HG03457 (cell line): ENCODE data around the gene GDPD5.

Experiments
- ATAC-seq: cut with Tn5 transposase; IDR thresholded peaks from one replicate; pipeline ENCODE4 v1.9.1; 2021; ENCODE audit warnings: moderate number of reproducible peaks; ENCODE audit not compliant: unreplicated experiment

The GDPD5 gene

DNA sequence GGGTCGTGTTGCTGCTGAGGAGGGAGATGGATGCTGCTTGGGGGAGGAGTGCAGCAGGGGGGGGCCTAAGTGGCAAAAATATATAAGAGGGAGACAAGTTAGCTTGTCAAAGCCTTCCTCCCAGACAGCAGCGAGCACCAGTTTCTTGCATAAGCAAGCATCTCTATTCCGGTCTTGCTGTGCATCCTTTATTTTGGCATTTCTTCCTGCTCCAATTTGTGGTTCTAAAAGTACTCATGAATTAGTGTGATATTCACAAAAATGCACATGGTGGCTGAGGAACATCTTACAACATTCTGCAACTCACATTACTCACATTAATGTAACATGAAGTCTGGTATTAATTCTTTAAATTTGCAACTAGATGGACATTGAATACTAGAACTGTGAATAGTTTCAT lies 32.1 kb downstream of the GDPD5 start:
- no peak for ATAC-seq

- peak; percentile 57 for ATAC-seq
These were observed 33.4 kb downstream of the GDPD5 start for GRCh38 chr11:75492181-75492820.

GRCh38 chr11:75491465-75491864 lies 34.3 kb downstream of the GDPD5 start:
- no peak for ATAC-seq

DNA sequence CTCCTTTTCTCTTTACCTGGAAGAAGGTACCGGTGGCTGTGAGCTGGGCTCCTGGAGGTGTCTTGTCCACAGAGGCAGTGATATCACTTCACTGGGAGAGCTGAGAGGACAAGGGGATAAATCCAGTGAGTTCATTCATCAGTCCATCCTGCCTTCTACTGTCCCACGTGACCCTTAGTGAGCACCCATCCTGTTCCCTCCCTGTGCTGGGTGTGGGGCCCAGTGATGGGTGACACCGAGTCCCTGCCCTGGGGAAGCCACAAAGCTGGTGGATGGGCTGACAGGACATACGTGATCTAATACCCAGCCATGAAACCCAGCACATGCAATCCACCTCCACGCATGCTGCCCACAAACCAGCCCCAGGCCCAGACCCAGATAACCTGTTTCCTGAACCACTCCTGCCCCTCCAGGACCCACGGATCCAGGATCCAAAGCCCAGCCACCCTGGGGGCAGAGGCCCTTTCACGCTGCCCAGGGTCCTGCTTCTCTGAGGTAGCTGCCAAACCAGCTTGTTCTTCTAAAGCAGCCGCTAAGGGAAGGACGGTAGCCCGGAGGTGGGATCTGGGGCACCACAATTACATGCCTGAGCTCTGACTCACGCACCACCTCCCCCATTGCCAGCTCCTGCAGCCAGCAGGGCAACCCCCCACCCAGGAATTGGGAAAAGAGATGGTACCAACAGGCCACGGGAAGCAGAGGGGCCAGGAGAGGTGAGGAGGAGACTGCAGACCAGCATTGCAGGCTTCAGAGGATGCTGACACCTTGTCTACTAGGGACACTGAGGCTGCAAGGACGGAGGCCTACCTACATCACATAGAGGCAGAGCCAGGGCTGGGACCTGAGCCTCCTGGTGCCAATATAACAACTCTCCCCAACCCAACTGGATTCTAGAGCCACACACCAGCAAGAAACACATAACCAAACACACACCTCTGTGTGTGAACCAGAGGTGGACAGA lies 35.2 kb downstream of the GDPD5 start:
- ATAC-seq: no peak

DNA sequence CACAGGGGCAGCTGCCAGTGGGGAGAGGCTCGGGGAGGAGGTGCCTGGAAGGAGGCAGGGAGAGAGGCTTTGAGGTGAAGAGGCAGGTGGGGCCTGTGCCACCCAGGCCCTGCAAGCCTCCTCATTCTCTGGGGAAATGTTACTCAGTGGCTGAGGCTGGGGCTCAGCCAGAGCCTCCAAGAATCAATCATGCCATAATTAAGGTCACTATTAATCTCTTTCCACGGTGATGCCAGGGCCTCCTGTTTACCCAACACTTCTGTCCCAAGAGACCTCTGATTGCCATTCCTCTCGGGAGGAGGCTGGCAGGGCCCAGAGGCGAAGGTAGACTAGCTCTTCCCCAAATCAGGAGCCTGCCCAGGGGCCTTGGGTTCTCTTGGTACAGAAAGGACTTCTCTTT lies 38.4 kb downstream of the GDPD5 start:
- no peak for ATAC-seq

GRCh38 chr11:75485742-75486141 lies 40.0 kb downstream of the GDPD5 start:
- ATAC-seq: no peak

- ATAC-seq: no peak
These were observed 42.7 kb downstream of the GDPD5 start for GRCh38 chr11:75482931-75483469.

- ATAC-seq: no peak
These were observed 43.7 kb downstream of the GDPD5 start for GRCh38 chr11:75481922-75482606.

- ATAC-seq: no peak
These were observed 44.4 kb downstream of the GDPD5 start for GRCh38 chr11:75481223-75481921.

- no peak for ATAC-seq
These were observed 45.3 kb downstream of the GDPD5 start for GRCh38 chr11:75480185-75481175.

- no peak for ATAC-seq
These were observed 46.1 kb downstream of the GDPD5 start for GRCh38 chr11:75479597-75480145.

GRCh38 chr11:75478783-75479596 lies 46.8 kb downstream of the GDPD5 start:
- ATAC-seq: no peak

DNA sequence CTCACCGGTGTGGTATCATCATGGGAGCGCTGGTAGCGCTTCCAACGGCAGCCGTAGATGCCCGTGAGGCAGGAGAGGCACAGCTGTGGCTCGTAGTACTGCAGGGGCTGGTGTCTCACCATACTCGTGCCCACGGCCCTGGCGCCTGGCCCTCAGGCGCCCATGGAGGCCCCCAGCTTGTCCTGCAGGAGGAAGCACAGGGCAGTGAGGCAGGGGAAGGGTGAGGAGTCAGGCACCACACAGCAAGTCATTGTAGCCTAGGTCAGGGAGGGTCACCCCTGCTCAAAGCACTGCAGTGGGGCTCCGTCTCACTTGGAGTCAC lies 48.2 kb downstream of the GDPD5 start:
- no peak for ATAC-seq

GRCh38 chr11:75476739-75477613 lies 48.8 kb downstream of the GDPD5 start:
- ATAC-seq: no peak

DNA sequence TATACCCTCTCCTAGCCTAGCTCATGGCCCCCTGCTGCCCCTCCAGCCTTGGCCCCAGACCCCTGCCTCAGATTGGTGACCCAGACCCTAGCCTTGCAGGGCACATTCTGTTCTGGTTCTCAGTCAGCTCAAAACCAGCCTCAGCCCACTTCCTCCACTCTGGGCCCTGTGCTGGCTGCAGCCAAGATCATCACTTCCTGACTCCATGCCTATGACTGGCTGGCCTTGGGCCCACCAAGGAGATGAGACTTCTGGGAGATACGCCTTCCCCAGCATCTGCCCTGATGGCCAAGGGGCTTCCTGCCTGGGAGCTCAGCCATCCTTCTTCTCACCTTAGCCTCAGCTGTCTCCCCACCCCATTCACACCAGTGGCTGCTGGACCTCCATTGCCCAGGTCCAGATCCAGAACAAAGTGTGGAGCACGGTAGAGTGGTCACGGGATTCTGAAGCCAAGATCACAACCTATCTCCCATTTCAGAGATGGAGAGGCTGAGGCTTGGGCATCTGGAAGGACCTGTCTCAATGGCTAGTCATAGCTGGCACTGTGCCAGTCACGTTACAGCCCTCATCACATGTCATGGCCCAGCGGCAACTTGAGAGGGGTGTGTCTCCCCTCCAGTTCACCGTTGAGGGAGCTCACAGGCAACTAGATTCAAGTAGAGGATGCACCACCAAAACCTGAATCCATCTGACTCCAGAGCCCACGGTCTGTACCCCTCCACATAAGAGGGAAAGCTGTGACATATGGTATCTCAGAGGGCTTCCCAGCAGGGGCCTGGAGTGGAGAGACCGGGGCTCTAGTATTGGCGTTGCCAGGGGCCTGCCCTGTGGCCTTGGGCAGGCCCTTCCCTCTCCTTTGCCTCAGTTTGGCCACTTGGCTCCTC lies 49.7 kb downstream of the GDPD5 start:
- no peak for ATAC-seq

DNA sequence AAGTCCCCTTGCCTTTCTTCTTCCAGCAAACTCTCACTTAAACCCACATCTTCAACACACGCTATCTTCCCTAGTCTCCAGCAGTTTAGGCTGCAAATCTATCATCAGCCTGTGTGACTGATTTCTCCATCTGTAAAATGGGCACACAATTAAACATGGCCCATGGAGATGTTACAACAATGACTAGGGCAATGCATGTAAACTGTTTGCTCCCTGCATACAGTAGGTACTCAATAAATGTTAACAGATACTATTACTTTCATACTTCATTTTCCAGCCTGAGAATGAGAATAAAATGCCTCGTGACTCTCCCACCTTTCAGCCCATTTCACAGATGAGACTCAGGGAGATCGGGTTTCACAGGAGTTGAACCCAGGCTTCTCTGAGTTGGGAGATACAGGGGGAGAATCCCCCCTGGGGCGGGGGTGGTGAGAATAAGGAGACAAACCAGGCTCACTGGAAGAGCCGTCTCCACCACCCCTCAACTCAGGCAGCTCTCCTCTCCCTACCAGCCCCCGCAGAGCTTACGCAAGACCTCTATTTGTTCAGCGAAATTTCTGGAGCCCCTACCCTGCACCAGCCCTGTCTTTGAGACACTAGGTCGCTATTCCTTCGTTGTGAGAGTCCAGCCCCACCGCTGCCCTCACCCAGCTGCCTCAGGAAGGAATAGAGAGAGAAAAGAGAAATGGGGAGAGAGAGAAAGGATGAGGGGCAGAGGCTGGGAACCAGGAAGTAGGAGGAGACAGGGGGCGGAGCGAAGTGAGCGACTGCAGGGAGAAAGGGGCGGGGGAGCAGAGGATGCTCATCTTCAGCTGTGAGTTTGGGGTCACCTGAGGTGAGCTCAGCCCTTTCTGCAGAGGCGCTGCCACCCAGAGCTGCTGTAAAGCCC lies 50.6 kb downstream of the GDPD5 start:
- no peak for ATAC-seq
